Mesenchymal stem cell (in vitro differentiated cells and primary cell): Measurements from ENCODE around the gene CA11.
"Not testable (repeated sequence)": the region's sequence is repeated elsewhere in the genome, so short reads cannot be mapped to it uniquely, and the experiment has no call there.

Experiments
- DNase-seq: peaks from one replicate; pipeline ENCODE4 v3.0.0-alpha.2; 2013
- H2AFZ ChIP-seq: one replicate; pipeline ENCODE4 v1.6.1; 2013; ENCODE audit warnings: low read depth, mild to moderate bottlenecking, control low read depth, inconsistent platforms, low read length, moderate library complexity
- H2AK5ac ChIP-seq: 2 replicates; pipeline ENCODE4 v1.6.1; 2013; ENCODE audit warnings: low read length, moderate library complexity, mild to moderate bottlenecking, inconsistent platforms; ENCODE audit not compliant: severe bottlenecking
- H2BK120ac ChIP-seq: one replicate; pipeline ENCODE4 v1.6.1; 2013; ENCODE audit warnings: low read depth, mild to moderate bottlenecking, inconsistent platforms, low read length, moderate library complexity
- H2BK12ac ChIP-seq, 2 experiments: one replicate each; pipeline ENCODE4 v1.6.1; 2013; ENCODE audit warnings: inconsistent platforms in 2 of 2, low read length in 2 of 2, mild to moderate bottlenecking in 2 of 2, moderate library complexity in 2 of 2, control low read depth in 1 of 2
- H2BK15ac ChIP-seq: one replicate; pipeline ENCODE4 v1.6.1; 2013; ENCODE audit warnings: mild to moderate bottlenecking, low read depth, inconsistent platforms; ENCODE audit not compliant: poor library complexity, severe bottlenecking
- H2BK5ac ChIP-seq: 2 replicates; pipeline ENCODE4 v1.6.1; 2013; ENCODE audit warnings: low read depth, mild to moderate bottlenecking, low read length, control low read depth, inconsistent platforms; ENCODE audit not compliant: poor library complexity, severe bottlenecking
- H3K14ac ChIP-seq, 2 experiments: one replicate each; pipeline ENCODE4 v1.6.1; 2013; ENCODE audit warnings: inconsistent platforms in 2 of 2, low read length in 2 of 2, control low read depth in 1 of 2, mild to moderate bottlenecking in 1 of 2, moderate library complexity in 1 of 2
- H3K18ac ChIP-seq, 2 experiments: one replicate each; pipeline ENCODE4 v1.6.1; 2013; ENCODE audit warnings: inconsistent platforms in 2 of 2, low read length in 2 of 2, control low read depth in 1 of 2, low read depth in 1 of 2, mild to moderate bottlenecking in 1 of 2
- H3K23ac ChIP-seq, 2 experiments: one replicate each; pipeline ENCODE4 v1.6.1; 2013; ENCODE audit warnings: inconsistent platforms in 2 of 2, low read length in 2 of 2, mild to moderate bottlenecking in 2 of 2, moderate library complexity in 2 of 2, control low read depth in 1 of 2
- H3K27ac ChIP-seq: 2 replicates; pipeline ENCODE4 v1.5.1; 2013; ENCODE audit warnings: mild to moderate bottlenecking, moderate library complexity, low read length, control low read depth, inconsistent platforms; ENCODE audit not compliant: poor library complexity, severe bottlenecking
- H3K27me3 ChIP-seq, 2 experiments: 2 replicates each; pipeline versions ENCODE4 v1.6.1 to v1.7.0; 2013; ENCODE audit warnings: low read length in 2 of 2, mild to moderate bottlenecking in 2 of 2, moderate library complexity in 2 of 2, control low read depth in 1 of 2, inconsistent platforms in 1 of 2; ENCODE audit not compliant: control insufficient read depth in 1 of 2, insufficient read depth in 1 of 2
- H3K36me3 ChIP-seq, 2 experiments: 2 replicates each; pipeline versions ENCODE4 v1.6.1 to v1.7.0; 2013; ENCODE audit warnings: low read length in 2 of 2, control low read depth in 1 of 2, inconsistent platforms in 1 of 2, low read depth in 1 of 2, mild to moderate bottlenecking in 1 of 2; ENCODE audit not compliant: insufficient read depth in 2 of 2, control insufficient read depth in 1 of 2
- H3K4ac ChIP-seq, 2 experiments: one replicate each; pipeline ENCODE4 v1.6.1; 2013; ENCODE audit warnings: inconsistent platforms in 2 of 2, low read length in 2 of 2, mild to moderate bottlenecking in 2 of 2, moderate library complexity in 2 of 2, control low read depth in 1 of 2, low read depth in 1 of 2
- H3K4me1 ChIP-seq: 2 replicates; pipeline ENCODE4 v1.6.1; 2013; ENCODE audit warnings: low read depth, low read length, control low read depth; ENCODE audit not compliant: control insufficient read depth, insufficient read depth
- H3K4me2 ChIP-seq: 2 replicates; pipeline ENCODE4 v1.6.1; 2013; ENCODE audit warnings: low read length, mild to moderate bottlenecking, inconsistent platforms; ENCODE audit not compliant: poor library complexity, severe bottlenecking
- H3K4me3 ChIP-seq, 2 experiments: 2 replicates each; pipeline versions ENCODE4 v1.5.1 to v1.7.0; 2013; ENCODE audit warnings: low read length in 2 of 2, mild to moderate bottlenecking in 2 of 2, control low read depth in 1 of 2, low read depth in 1 of 2; ENCODE audit not compliant: insufficient read depth in 1 of 2
- H3K79me1 ChIP-seq: replicated peaks from 2 replicates; pipeline ENCODE4 v1.6.1; 2013; ENCODE audit warnings: mild to moderate bottlenecking, control low read depth, low read length, inconsistent platforms; ENCODE audit not compliant: poor library complexity, severe bottlenecking
- H3K9ac ChIP-seq: 2 replicates; pipeline ENCODE4 v1.7.0; 2013; ENCODE audit warnings: mild to moderate bottlenecking, low read length, moderate library complexity
- H3K9me3 ChIP-seq: 2 replicates; pipeline ENCODE4 v1.7.0; 2013; ENCODE audit warnings: mild to moderate bottlenecking, low read length; ENCODE audit not compliant: control insufficient read depth
- H4K8ac ChIP-seq: one replicate; pipeline ENCODE4 v1.6.1; 2013; ENCODE audit warnings: inconsistent platforms, mild to moderate bottlenecking, low read length, moderate library complexity
- H4K91ac ChIP-seq: one replicate; pipeline ENCODE4 v1.6.1; 2013; ENCODE audit warnings: mild to moderate bottlenecking, low read length, inconsistent platforms
- WGBS: methylation state at CpG from one replicate; pipeline ENCODE4 v1.1.7; 2013; ENCODE audit warnings: mixed read lengths; 5-methylcytosine and 5-hydroxymethylcytosine counted together

CA11 gene

DNA sequence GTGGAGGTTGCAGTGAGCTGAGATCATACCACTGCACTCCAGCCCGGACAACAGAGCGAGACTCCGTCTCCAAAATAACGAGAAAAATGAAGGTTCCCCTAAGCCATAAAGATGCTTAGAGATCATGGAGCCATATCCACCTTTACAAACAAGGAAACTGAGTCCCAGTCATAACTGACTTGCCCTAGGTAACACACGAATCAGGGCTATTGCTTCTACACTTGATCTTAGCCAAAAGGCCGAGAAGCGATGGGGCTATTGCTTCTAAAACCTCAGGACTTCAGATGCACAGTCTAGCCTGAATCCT is 12.0 kb downstream of the CA11 start:
- peak overlapping the region; percentile 57 to 91 for H3K18ac ChIP-seq
- peaks cover 16 to 20% of the 10 kb centered on the region in 2 experiments for H3K36me3 ChIP-seq
- no peaks in the 10 kb centered on the region for H3K79me1 ChIP-seq
- peak overlapping the region; percentile 70 for H2AK5ac ChIP-seq
- peaks cover 55% of the 10 kb centered on the region for H3K4me1 ChIP-seq
- no peak overlapping the region for H2AFZ ChIP-seq
- peak overlapping the region; percentile 51 for H2BK120ac ChIP-seq
- H3K4me3 ChIP-seq: peak overlapping the region in 1 of 2 experiments; percentile 67
- peak overlapping the region; percentile 69 for H3K9ac ChIP-seq
- peaks cover 0 to 7% of the 10 kb centered on the region in 2 experiments for H3K27me3 ChIP-seq
- H3K4ac ChIP-seq: peak overlapping the region; percentile 48 to 96
- peak overlapping the region; percentile 53 for H2BK5ac ChIP-seq
- H2BK15ac ChIP-seq: no peak overlapping the region
- H3K27ac ChIP-seq: peak overlapping the region; percentile 3
- no peak overlapping the region for H4K8ac ChIP-seq
- no peak overlapping the region for H3K23ac ChIP-seq
- 68% methylated on average over 7 of the region's 7 CpGs for WGBS
- no peaks in the 10 kb centered on the region for H3K9me3 ChIP-seq
- H3K14ac ChIP-seq: no peak overlapping the region
- H4K91ac ChIP-seq: peak overlapping the region; percentile 81
- DNase-seq: no peak
- H2BK12ac ChIP-seq: peak overlapping the region; percentile 97
- H3K4me2 ChIP-seq: peak overlapping the region; percentile 50

DNA sequence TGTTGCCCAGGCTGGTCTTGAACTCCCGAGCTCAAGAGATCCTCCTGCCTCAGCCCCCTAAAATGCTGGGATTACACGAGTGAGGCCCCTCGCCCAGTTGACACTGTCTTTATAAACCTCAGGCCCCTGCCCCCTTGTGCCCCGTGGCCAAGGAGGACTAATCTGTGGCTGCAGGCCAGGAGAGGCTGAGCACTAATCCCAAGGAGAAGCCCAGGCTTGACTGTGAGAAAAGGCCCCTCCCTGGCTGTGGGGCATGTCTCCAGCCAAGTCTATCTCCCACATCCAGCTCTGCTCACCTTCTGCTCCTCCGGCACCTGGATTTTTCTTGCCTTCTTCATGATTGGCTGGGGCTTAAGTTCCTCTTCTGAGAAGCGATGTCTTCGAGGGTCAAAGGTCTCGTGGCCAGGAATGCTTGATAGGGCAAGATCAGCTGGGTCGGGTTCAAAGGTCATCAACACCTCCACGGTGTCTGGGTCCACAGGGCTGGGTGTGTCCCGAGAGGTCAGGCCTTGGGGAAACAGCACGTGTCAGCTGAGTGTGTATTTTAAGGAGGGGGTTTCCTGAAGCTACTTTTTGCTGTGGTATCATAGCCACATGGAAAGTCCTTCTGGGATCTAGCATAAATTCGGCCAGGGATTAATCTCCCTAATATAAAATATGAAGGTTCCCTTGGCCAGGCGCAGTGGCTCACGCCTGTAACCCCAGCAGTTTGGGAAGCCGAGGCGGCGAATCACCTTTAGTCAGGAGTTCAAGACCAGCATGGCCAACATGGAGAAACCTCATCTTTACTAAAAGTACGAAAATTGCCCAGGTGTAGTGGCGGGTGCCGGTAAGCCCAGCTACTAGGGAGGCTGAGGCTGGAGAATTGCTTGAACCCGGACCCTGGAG is 12.6 kb downstream of the CA11 start:
- H3K9ac ChIP-seq: peak overlapping the region; percentile 69
- H3K18ac ChIP-seq: peak overlapping the region in 1 of 2 experiments; percentile 91
- H2AK5ac ChIP-seq: no peak overlapping the region
- H2AFZ ChIP-seq: no peak overlapping the region
- H3K27me3 ChIP-seq: peaks cover 0 to 7% of the 10 kb centered on the region in 2 experiments
- peak overlapping the region; percentile 51 for H2BK120ac ChIP-seq
- H2BK15ac ChIP-seq: peak overlapping the region; percentile 29
- H3K23ac ChIP-seq: no peak overlapping the region
- H3K36me3 ChIP-seq: peaks cover 19 to 20% of the 10 kb centered on the region in 2 experiments
- H2BK5ac ChIP-seq: peak overlapping the region; percentile 53
- no peak overlapping the region for H3K27ac ChIP-seq
- peaks cover 57% of the 10 kb centered on the region for H3K4me1 ChIP-seq
- no peaks in the 10 kb centered on the region for H3K9me3 ChIP-seq
- H3K79me1 ChIP-seq: no peaks in the 10 kb centered on the region
- H4K91ac ChIP-seq: peak overlapping the region; percentile 81
- WGBS: 92% methylated on average over 22 of the region's 22 CpGs
- DNase-seq: no peak
- H4K8ac ChIP-seq: peak overlapping the region; percentile 19
- peak overlapping the region; percentile 82 to 96 for H3K4ac ChIP-seq
- H2BK12ac ChIP-seq: peak overlapping the region; percentile 97
- H3K4me3 ChIP-seq: peak overlapping the region in 1 of 2 experiments; percentile 67
- no peak overlapping the region for H3K4me2 ChIP-seq
- H3K14ac ChIP-seq: no peak overlapping the region

DNA sequence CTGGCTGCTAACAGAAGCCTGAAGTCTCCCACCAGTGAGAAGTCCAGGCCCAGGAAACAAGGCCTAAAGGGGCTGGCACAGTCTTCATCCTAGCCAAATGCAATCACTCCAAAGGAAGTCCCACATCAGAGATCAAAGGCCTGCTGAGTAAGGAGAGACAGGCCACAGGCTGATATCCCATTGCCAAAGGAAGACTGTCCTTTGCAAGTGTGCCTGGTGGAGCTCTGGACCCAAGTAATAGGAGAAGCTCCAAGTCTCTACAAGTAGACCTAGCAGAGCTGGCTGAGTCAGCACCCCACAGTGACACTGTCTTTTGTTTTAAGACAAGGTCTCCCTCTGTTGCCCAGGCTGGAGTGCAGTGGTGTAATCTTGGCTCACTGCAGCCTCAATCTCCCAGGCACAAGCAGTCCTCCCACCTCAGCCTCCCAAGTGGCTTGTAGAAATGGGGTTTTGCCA is 13.3 kb downstream of the CA11 start:
- H2BK12ac ChIP-seq: peak overlapping the region; percentile 97
- H2BK120ac ChIP-seq: peak overlapping the region; percentile 40
- H3K4me1 ChIP-seq: peaks cover 60% of the 10 kb centered on the region
- H2BK5ac ChIP-seq: no peak overlapping the region
- peaks cover 0 to 7% of the 10 kb centered on the region in 2 experiments for H3K27me3 ChIP-seq
- peaks cover 20 to 25% of the 10 kb centered on the region in 2 experiments for H3K36me3 ChIP-seq
- no peak overlapping the region for H2AK5ac ChIP-seq
- H3K23ac ChIP-seq: no peak overlapping the region
- H3K79me1 ChIP-seq: no peaks in the 10 kb centered on the region
- H3K27ac ChIP-seq: no peak overlapping the region
- no peak overlapping the region for H2BK15ac ChIP-seq
- peak overlapping the region in 1 of 2 experiments; percentile 82 for H3K4ac ChIP-seq
- DNase-seq: no peak
- H4K91ac ChIP-seq: peak overlapping the region; percentile 69
- peak overlapping the region in 1 of 2 experiments; percentile 67 for H3K4me3 ChIP-seq
- H3K9ac ChIP-seq: peak overlapping the region; percentile 69
- H3K4me2 ChIP-seq: no peak overlapping the region
- no peak overlapping the region for H3K14ac ChIP-seq
- H3K9me3 ChIP-seq: no peaks in the 10 kb centered on the region
- H3K18ac ChIP-seq: peak overlapping the region; percentile 52 to 82
- no peak overlapping the region for H2AFZ ChIP-seq
- H4K8ac ChIP-seq: no peak overlapping the region

DNA sequence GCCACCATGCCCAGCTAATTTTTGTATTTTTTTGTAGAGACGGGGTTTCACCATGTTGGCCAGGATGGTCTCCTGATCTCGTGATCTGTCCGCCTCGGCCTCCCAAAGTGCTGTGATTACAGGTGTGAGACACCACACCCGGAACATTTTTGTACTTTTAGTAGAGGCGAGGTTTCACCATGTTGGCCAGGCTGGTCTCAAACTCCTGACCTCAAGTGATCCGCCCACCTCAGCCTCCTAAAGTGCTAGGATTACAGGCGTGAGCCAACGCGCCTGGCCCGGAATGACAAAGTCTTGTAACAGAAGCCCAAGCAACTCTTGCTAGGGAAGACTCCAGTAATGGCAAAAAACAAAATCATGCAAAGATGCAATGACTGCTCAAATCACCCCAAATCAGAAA is 13.7 kb downstream of the CA11 start:
- H2AFZ ChIP-seq: not testable (repeated sequence)

More for the DNA sequence above, 13.7 kb downstream of the CA11 start:
- Histone ChIP-seq H3K9ac (peak overlapping the region; percentile 69), H3K4me3 (peak overlapping the region in 1 of 2 experiments; percentile 38), H2BK120ac (peak overlapping the region; percentile 40), H4K91ac (peak overlapping the region; percentile 69), H3K36me3 (peaks cover 20 to 30% of the 10 kb centered on the region in 2 experiments), H3K4me1 (peaks cover 61% of the 10 kb centered on the region), H3K18ac (peak overlapping the region in 1 of 2 experiments; percentile 52), H2BK12ac (peak overlapping the region in 1 of 2 experiments; percentile 97)
- H3K27ac ChIP-seq, H3K79me1 ChIP-seq, H3K9me3 ChIP-seq, H3K4me2 ChIP-seq, H4K8ac ChIP-seq, H3K14ac ChIP-seq, H2BK5ac ChIP-seq, DNase-seq, H2AK5ac ChIP-seq, H3K23ac ChIP-seq, H2BK15ac ChIP-seq, H3K27me3 ChIP-seq, H3K4ac ChIP-seq: not testable (repeated sequence)
- WGBS: 93% methylated on average over 11 of the region's 11 CpGs
